SK-N-SH treated with all-trans-retinoic acid at 6 μM for 48 hours (cell line): Measurements from ENCODE around the gene HAND2.

Experiments used
- ATAC-seq: fragments of 200-7000 bp; cut with Tn5 transposase; 3 replicates; pipeline ENCODE4 v1.9.1; 2020; ENCODE audit warnings: mild to moderate bottlenecking, moderate library complexity
- ARNTL ChIP-seq: fragments of 450-650 bp; formaldehyde crosslinking; IDR thresholded peaks from 2 replicates; pipeline ENCODE4 v1.5.0; 2020; ENCODE audit warnings: low read depth, mild to moderate bottlenecking, moderate library complexity, borderline replicate concordance
- BACH2 ChIP-seq: fragments of 250-450 bp; sonication (Bioruptor Pico); IDR thresholded peaks from 2 replicates; pipeline ENCODE4 v1.9.0; 2021; ENCODE audit warnings: mild to moderate bottlenecking, borderline replicate concordance
- CSDC2 ChIP-seq: fragments of 250-450 bp; sonication (Bioruptor Pico); IDR thresholded peaks from 2 replicates; pipeline ENCODE4 v1.5.0; 2020; ENCODE audit warnings: mild to moderate bottlenecking, moderate library complexity
- ESRRG ChIP-seq: fragments of 250-450 bp; sonication (Bioruptor Pico); IDR thresholded peaks from 2 replicates; pipeline ENCODE4 v1.6.1; 2021; ENCODE audit warnings: mild to moderate bottlenecking
- GLIS3 ChIP-seq: fragments of 250-450 bp; sonication (Bioruptor Pico); IDR thresholded peaks from 2 replicates; pipeline ENCODE4 v1.5.0; 2020; ENCODE audit warnings: mild to moderate bottlenecking, moderate library complexity
- OSR1 ChIP-seq: fragments of 250-450 bp; sonication (Bioruptor Pico); IDR thresholded peaks from 2 replicates; pipeline ENCODE4 v1.8.0; 2022; ENCODE audit warnings: moderate library complexity, mild to moderate bottlenecking, inconsistent platforms
- PPARA ChIP-seq: fragments of 250-450 bp; sonication (Bioruptor Pico); IDR thresholded peaks from 2 replicates; pipeline ENCODE4 v1.5.0; 2020; ENCODE audit warnings: mild to moderate bottlenecking, borderline replicate concordance
- SNAI2 ChIP-seq: fragments of 250-450 bp; sonication (Bioruptor Pico); IDR thresholded peaks from 2 replicates; pipeline ENCODE4 v1.5.0; 2020; ENCODE audit warnings: mild to moderate bottlenecking, moderate library complexity
- TCF4 ChIP-seq: fragments of 250-450 bp; sonication (Bioruptor Pico); IDR thresholded peaks from 2 replicates; pipeline ENCODE4 v1.8.0; 2021; ENCODE audit warnings: mild to moderate bottlenecking, moderate library complexity, borderline replicate concordance
- TOX ChIP-seq: fragments of 250-450 bp; sonication (Bioruptor Pico); IDR thresholded peaks from 2 replicates; pipeline ENCODE4 v1.8.0; 2021; ENCODE audit warnings: mild to moderate bottlenecking, moderate library complexity, borderline replicate concordance
- ZFP3 ChIP-seq: fragments of 250-450 bp; sonication (Bioruptor Pico); IDR thresholded peaks from 2 replicates; pipeline ENCODE4 v1.5.0; 2020; ENCODE audit warnings: mild to moderate bottlenecking, moderate library complexity
- ZNF565 ChIP-seq: fragments of 450-650 bp; formaldehyde crosslinking; conservative IDR thresholded peaks from 2 replicates; pipeline ENCODE4 v1.5.0; 2020; ENCODE audit warnings: low read depth, mild to moderate bottlenecking, moderate library complexity
- ZNF70 ChIP-seq: fragments of 450-650 bp; formaldehyde crosslinking; IDR thresholded peaks from 2 replicates; pipeline ENCODE4 v1.5.0; 2020; ENCODE audit warnings: mild to moderate bottlenecking, moderate library complexity
- ZNF8 ChIP-seq: fragments of 450-650 bp; formaldehyde crosslinking; IDR thresholded peaks from 2 replicates; pipeline ENCODE4 v1.5.0; 2020; ENCODE audit warnings: mild to moderate bottlenecking, moderate library complexity
- TF ChIP-seq, protein P1 (sequence below): fragments of 250-450 bp; sonication (Bioruptor Pico); IDR thresholded peaks from 2 replicates; pipeline ENCODE4 v1.5.1; 2021; ENCODE audit warnings: mild to moderate bottlenecking, moderate library complexity
- TF ChIP-seq, protein P2 (sequence below): fragments of 250-450 bp; sonication (Bioruptor Pico); IDR thresholded peaks from 2 replicates; pipeline ENCODE4 v1.8.0; 2020; ENCODE audit warnings: mild to moderate bottlenecking, moderate library complexity, borderline replicate concordance
- TF ChIP-seq, protein P3 (sequence below): fragments of 250-450 bp; sonication (Bioruptor Pico); IDR thresholded peaks from 2 replicates; pipeline ENCODE4 v1.5.0; 2020; ENCODE audit warnings: mild to moderate bottlenecking, moderate library complexity
- TF ChIP-seq, protein P4 (sequence below): fragments of 250-450 bp; sonication (Bioruptor Pico); IDR thresholded peaks from 2 replicates; pipeline ENCODE4 v1.8.0; 2021; ENCODE audit warnings: low read depth, mild to moderate bottlenecking, moderate library complexity, borderline replicate concordance

The HAND2 gene

DNA sequence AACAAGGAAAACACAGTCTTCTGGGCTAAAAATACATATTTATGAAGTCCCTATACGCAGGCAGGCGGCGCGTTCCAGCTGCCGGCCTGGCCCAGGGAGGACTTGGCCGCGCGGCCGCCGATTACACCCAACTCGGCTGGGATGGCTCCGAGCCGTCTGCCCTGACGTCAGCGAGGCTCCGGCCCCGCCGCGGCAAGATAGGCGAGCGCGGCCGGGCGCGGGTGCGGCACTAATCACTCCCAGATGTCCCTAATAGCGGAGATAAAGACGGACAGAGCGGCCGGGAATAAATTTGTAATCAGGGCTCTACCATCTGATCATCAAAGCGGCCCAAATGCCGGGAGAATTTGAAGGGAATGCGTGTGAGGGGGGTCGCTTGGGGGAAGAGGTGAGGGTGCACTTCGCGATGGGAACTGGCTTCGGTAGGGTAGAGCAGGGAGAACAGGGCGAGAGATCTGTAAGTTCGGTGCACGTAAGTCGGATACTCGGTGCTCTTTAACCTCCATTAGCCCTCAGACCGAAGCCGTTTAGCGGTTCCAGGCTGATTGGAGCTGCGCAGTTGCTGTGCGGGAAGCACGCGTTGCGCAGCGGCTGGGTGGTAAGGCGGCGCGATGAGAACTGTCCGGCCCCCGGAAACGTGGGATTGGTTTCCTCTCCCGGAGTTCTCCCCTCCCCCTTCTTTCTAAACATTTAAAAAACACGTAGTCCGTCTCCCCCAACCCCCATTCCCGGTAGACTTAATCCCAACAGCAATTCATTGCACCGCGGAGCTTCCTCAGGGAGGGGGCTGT is 7.7 kb downstream of the HAND2 start (continued):
- peak; percentile 6; the same call in 1 of the 2 replicates for TF ChIP-seq ESRRG
- TF ChIP-seq, protein P1, sequence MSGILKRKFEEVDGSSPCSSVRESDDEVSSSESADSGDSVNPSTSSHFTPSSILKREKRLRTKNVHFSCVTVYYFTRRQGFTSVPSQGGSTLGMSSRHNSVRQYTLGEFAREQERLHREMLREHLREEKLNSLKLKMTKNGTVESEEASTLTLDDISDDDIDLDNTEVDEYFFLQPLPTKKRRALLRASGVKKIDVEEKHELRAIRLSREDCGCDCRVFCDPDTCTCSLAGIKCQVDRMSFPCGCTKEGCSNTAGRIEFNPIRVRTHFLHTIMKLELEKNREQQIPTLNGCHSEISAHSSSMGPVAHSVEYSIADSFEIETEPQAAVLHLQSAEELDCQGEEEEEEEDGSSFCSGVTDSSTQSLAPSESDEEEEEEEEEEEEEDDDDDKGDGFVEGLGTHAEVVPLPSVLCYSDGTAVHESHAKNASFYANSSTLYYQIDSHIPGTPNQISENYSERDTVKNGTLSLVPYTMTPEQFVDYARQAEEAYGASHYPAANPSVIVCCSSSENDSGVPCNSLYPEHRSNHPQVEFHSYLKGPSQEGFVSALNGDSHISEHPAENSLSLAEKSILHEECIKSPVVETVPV (CRISPR knock-in tag) = no peak
- 0 out of 2 replicates have a peak, but pooled peaks have one; percentile 20 for TF ChIP-seq ZNF8

DNA sequence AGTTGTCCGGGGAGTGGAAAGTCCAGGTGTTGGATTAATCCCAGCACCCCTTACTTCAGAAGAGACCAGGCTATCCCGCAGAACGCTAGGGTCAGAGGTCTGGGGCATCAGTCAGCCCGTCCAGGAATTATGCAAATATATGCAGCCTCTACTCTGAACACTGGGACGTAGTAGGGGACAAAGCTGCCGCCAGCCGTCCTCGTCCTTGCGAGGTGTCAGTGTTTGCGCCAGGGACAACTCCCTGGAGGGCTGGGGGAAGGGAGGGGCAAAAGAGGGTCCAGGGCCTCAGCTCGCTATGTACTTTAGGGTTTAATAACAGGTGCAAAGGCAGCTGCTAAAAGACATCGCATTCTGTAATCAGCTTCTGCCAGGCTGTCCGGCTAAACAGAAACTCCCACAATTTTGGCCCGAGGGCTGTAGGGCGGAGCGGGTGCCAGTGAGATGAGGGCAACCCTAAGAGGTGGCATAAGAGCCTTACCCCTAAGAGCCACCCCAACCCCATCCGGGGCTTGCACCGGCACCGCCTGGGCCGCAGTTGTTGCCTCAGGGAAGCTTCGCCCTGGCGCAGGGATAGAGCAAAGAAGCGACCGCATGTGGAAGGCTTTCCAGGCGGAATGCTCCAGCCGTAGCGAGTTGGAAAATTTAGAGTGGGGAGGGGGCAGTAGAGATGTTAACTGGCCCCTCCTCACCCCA is 8.4 kb downstream of the HAND2 start:
- TF ChIP-seq TCF4 (CRISPR knock-in tag) (no peak), BACH2 (CRISPR knock-in tag) (no peak), SNAI2 (CRISPR knock-in tag) (peak; percentile 30; the same call in 1 of the 2 replicates), ARNTL (no peak), GLIS3 (CRISPR knock-in tag) (0 out of 2 replicates have a peak, but pooled peaks have one; percentile 20)
- TF ChIP-seq, protein P1 (CRISPR knock-in tag) = peak; percentile 10; the same call in 1 of the 2 replicates
- ATAC-seq = peak; percentile 0

DNA sequence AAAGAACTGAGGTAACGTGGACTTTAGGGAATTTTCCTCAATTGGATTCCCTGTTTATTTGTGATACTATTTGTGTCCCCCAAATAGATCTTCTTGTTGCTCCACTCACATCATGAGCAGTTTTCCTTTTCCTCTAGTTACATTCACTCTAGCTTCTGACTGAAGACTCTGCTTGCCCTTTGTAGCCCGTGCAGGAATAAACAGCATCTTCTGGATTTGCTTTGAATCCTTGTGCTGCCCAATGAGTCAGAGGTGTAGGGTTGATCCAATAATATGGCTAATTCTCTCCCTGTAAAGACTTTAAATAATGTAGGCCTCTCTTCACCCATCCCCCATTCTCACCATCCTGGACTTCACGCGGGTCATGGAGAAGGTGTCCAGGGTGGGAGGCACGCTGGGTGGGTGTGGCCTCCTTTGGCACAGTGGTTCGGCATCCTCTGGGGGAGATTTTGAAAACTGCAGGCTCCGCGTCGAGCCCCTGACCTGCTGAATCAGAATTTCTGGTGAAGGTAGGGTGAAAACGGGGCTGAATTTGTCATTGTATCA is 9.0 kb downstream of the HAND2 start:
- ATAC-seq = no peak
- TF ChIP-seq ZNF70 (CRISPR knock-in tag) (peak; percentile 45; the same call in 1 of the 2 replicates), TOX (CRISPR knock-in tag) (peak; percentile 3; the same call in 1 of the 2 replicates), ZNF8 (no peak), OSR1 (no peak)

DNA sequence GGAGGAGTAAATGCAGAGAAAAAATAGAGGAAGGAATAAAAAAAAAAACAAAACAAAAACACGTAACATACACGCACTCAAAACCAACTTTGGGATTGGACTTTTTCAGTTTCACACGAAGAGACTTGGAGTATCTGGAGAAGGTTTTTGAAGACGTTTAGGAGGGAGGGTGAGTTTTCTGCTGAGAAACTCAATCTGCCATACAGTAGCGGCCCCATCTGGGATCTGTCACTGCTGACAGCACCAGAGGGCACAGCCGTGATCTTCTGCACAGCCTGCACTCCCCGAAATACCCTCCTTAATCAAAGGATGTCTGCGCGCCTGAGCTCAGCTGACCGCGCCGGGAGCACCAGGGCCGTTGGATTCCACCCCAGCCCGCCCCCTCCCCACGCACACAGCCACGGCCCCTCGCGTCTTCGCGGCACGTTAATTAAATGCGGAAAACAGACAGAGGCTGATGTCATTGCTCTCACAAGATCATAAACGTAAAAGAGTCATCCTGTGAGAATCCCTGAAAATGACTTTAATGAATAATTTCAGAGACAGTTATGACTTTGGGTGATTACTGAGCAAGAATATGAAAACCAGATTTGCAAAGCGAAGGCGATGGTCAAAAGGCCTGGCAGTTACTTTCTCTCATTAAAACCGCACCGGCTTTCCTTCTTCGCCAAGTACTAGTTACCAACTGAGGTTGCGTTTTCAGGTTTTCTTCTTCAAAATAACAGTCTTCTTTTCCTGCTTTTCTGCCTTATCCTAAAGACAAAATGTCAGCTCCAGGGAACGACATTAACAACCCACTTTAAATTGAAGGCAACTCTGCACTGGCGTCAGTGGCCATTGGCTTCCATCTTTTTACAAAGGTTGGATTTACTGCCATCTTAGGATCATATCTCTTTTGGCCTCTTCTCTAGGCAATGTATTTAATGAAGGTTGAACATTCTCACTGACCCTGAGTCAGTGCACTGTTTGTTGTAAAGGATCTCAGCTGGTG is 10.6 kb downstream of the HAND2 start:
- peak; percentile 33 for ATAC-seq
- TF ChIP-seq, protein P2, sequence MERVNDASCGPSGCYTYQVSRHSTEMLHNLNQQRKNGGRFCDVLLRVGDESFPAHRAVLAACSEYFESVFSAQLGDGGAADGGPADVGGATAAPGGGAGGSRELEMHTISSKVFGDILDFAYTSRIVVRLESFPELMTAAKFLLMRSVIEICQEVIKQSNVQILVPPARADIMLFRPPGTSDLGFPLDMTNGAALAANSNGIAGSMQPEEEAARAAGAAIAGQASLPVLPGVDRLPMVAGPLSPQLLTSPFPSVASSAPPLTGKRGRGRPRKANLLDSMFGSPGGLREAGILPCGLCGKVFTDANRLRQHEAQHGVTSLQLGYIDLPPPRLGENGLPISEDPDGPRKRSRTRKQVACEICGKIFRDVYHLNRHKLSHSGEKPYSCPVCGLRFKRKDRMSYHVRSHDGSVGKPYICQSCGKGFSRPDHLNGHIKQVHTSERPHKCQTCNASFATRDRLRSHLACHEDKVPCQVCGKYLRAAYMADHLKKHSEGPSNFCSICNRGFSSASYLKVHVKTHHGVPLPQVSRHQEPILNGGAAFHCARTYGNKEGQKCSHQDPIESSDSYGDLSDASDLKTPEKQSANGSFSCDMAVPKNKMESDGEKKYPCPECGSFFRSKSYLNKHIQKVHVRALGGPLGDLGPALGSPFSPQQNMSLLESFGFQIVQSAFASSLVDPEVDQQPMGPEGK (CRISPR knock-in tag) = no peak
- TF ChIP-seq TOX (CRISPR knock-in tag) = no peak; the same call in 1 of the 2 replicates
- peak; percentile 13; the same call in 1 of the 2 replicates for TF ChIP-seq ZNF8
- TF ChIP-seq, protein P3, sequence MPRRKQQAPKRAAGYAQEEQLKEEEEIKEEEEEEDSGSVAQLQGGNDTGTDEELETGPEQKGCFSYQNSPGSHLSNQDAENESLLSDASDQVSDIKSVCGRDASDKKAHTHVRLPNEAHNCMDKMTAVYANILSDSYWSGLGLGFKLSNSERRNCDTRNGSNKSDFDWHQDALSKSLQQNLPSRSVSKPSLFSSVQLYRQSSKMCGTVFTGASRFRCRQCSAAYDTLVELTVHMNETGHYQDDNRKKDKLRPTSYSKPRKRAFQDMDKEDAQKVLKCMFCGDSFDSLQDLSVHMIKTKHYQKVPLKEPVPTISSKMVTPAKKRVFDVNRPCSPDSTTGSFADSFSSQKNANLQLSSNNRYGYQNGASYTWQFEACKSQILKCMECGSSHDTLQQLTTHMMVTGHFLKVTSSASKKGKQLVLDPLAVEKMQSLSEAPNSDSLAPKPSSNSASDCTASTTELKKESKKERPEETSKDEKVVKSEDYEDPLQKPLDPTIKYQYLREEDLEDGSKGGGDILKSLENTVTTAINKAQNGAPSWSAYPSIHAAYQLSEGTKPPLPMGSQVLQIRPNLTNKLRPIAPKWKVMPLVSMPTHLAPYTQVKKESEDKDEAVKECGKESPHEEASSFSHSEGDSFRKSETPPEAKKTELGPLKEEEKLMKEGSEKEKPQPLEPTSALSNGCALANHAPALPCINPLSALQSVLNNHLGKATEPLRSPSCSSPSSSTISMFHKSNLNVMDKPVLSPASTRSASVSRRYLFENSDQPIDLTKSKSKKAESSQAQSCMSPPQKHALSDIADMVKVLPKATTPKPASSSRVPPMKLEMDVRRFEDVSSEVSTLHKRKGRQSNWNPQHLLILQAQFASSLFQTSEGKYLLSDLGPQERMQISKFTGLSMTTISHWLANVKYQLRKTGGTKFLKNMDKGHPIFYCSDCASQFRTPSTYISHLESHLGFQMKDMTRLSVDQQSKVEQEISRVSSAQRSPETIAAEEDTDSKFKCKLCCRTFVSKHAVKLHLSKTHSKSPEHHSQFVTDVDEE (CRISPR knock-in tag) = peak; percentile 29; the same call in 1 of the 2 replicates
- TF ChIP-seq ZNF70 (CRISPR knock-in tag) = peak; percentile 91
- no peak for TF ChIP-seq CSDC2 (CRISPR knock-in tag)
- TF ChIP-seq TCF4 (CRISPR knock-in tag) = peak; percentile 81
- TF ChIP-seq, protein P1 (CRISPR knock-in tag) = peak; percentile 74
- TF ChIP-seq ZFP3 (CRISPR knock-in tag) = 0 out of 2 replicates have a peak, but pooled peaks have one; percentile 19
- TF ChIP-seq SNAI2 (CRISPR knock-in tag) = 0 out of 2 replicates have a peak, but pooled peaks have one; percentile 45
- peak; percentile 66 for TF ChIP-seq PPARA (CRISPR knock-in tag)
- no peak for TF ChIP-seq OSR1
- no peak; the same call in 1 of the 2 replicates for TF ChIP-seq ARNTL
- TF ChIP-seq ZNF565 (CRISPR knock-in tag) = no peak
- TF ChIP-seq GLIS3 (CRISPR knock-in tag) = peak; percentile 93; the same call in 1 of the 2 replicates
- TF ChIP-seq, protein P4, sequence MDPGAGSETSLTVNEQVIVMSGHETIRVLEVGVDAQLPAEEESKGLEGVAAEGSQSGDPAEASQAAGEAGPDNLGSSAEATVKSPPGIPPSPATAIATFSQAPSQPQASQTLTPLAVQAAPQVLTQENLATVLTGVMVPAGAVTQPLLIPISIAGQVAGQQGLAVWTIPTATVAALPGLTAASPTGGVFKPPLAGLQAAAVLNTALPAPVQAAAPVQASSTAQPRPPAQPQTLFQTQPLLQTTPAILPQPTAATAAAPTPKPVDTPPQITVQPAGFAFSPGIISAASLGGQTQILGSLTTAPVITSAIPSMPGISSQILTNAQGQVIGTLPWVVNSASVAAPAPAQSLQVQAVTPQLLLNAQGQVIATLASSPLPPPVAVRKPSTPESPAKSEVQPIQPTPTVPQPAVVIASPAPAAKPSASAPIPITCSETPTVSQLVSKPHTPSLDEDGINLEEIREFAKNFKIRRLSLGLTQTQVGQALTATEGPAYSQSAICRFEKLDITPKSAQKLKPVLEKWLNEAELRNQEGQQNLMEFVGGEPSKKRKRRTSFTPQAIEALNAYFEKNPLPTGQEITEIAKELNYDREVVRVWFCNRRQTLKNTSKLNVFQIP (CRISPR knock-in tag) = peak; percentile 69; the same call in 1 of the 2 replicates
- TF ChIP-seq ESRRG = 0 out of 2 replicates have a peak, but pooled peaks have one; percentile 37
